Kidney (tissue), 14 donors: ENCODE measurements around the gene SHISAL1. TPM values are rescaled to one million over a fixed set of nuclear protein-coding genes. Genes with fewer than 3 reads are reported as not detected.

Source experiments
- DNase-seq, 5 donors: peaks; one replicate each; pipeline ENCODE4 v3.0.0-alpha.2; 2013 to 2020
- FAIRE-seq: peaks from 2 replicates; lab custom pipeline; 2012; peaks lifted over from hg19 to GRCh38; lab: Jason Lieb, UNC
- H3K27ac ChIP-seq, 2 donors: one replicate each; pipeline ENCODE4 v1.7.0; 2013; ENCODE audit warnings: low read depth in 2 of 2, low read length in 2 of 2, inconsistent platforms in 1 of 2
- H3K27me3 ChIP-seq: one replicate; pipeline ENCODE4 v1.7.1; 2013; ENCODE audit warnings: low read length, inconsistent platforms; ENCODE audit not compliant: control insufficient read depth, insufficient read depth
- H3K36me3 ChIP-seq, 3 donors: one replicate each; pipeline versions ENCODE4 v1.7.0 to v1.7.1; 2013; ENCODE audit warnings: low read length in 3 of 3, control low read depth in 1 of 3, inconsistent platforms in 1 of 3; ENCODE audit not compliant: insufficient read depth in 3 of 3, control insufficient read depth in 2 of 3
- H3K4me1 ChIP-seq, 3 donors: one replicate each; pipeline versions ENCODE4 v1.7.0 to v1.7.1; 2013; ENCODE audit warnings: low read length in 3 of 3, inconsistent platforms in 1 of 3, low read depth in 1 of 3; ENCODE audit not compliant: control insufficient read depth in 2 of 3, insufficient read depth in 2 of 3
- H3K4me3 ChIP-seq, 3 donors: one replicate each; pipeline versions ENCODE4 v1.7.0 to v1.8.1; 2013; ENCODE audit warnings: low read length in 3 of 3, control low read depth in 1 of 3, inconsistent platforms in 1 of 3
- H3K9ac ChIP-seq, 3 donors: one replicate each; pipeline versions ENCODE4 v1.7.0 to v1.7.1; 2013; ENCODE audit warnings: low read length in 3 of 3, control low read depth in 1 of 3, inconsistent platforms in 1 of 3
- H3K9me3 ChIP-seq, 3 donors: one replicate each; pipeline versions ENCODE4 v1.7.0 to v1.7.1; 2013; ENCODE audit warnings: low read length in 3 of 3, control low read depth in 1 of 3, inconsistent platforms in 1 of 3; ENCODE audit not compliant: control insufficient read depth in 2 of 3, insufficient read depth in 1 of 3
- CTCF ChIP-seq: IDR thresholded peaks from 3 replicates; pipeline ENCODE4 v1.5.1; 2012; ENCODE audit warnings: mild to moderate bottlenecking, moderate library complexity, borderline replicate concordance; ENCODE audit not compliant: insufficient read depth; ENCODE audit errors: extremely low read depth
- intact Hi-C: fragments of 100-400 bp; cut with DNase I; formaldehyde crosslinking; loops from one replicate; pipeline ENCODE4 v1.11.1; 2022
- polyA plus RNA-seq: library from polyadenylated mRNA; stranded (reverse); fragments of 350-450 nt; fragmentation: Illumina TruSeq; extraction: RNeasy Lipid Tissue Mini Kit (QIAGEN cat#74804); gene quantifications from one replicate; pipeline ENCODE4 v1.2.3, GENCODE V29; 2014; ENCODE audit warnings: low read depth, low replicate concordance; ENCODE audit not compliant: insufficient read depth
- total RNA-seq: library from RNA; stranded (reverse); fragmentation: NEBNext Ultra II Directional; extraction: Animal tissue kit (Norgen Biotek cat#: 25700); gene quantifications from one replicate; pipeline ENCODE4 v1.2.1, GENCODE V29; 2021
- donor health status: control.
- donor health status: control.
- donor health status: control.
- donor health status: control.
- donor health status: control.
- donor health status: DM: yes; HTN: yes; CAD: no.
- donor health status: Normal renal cell carcinoma (clear cell type).

Gene SHISAL1
- total and polyA plus RNA-seq, 2 donors from 2014 or later = 0.04 to 1.1 TPM

DNA sequence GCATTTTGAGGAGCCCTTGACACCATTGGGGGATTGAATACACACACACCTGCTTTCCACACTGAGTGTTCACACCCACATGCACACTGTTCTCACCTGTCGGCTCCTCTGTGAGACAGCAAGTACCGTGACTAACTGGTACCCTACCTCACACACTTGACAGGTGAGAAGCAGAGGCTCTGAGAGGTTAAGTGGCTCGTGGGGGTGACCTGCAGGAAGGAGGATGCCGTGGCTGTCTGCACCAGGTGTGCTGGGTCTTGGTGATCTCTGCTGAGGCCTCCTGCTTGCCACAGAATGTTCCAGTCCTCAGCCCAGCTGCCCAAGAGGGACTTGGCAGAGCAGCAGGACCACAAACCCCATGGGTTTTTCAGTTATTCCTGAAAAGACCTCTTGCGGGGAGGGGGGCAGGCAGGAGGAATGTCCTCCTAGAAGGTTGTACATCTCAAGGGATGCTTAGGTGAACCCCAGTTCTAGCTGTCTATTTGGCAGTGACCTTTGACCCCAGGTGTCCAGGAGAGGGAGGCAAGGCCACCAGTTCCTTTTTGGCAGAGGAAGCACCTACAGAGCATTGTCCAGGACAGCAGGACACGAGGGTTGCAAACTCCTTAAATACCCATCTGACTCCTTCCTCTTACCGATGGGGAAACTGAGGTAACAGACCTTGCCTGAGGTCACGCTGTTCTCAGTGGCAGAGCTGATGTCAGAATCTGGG is 66.0 kb downstream of the SHISAL1 start:
- Histone ChIP-seq H3K36me3 (no peaks in the 10 kb centered on the region), H3K27me3 (no peaks in the 10 kb centered on the region), H3K9ac (no peak overlapping the region), H3K9me3 (peaks cover 0 to 3% (median 0%) of the 10 kb centered on the region in 3 donors), H3K4me1 (no peaks in the 10 kb centered on the region), H3K4me3 (no peak overlapping the region), H3K27ac (no peak overlapping the region)
- DNase-seq = no peak
- intact Hi-C loops = no loop called here
- TF ChIP-seq CTCF = no peak
- no peak for FAIRE-seq

DNA sequence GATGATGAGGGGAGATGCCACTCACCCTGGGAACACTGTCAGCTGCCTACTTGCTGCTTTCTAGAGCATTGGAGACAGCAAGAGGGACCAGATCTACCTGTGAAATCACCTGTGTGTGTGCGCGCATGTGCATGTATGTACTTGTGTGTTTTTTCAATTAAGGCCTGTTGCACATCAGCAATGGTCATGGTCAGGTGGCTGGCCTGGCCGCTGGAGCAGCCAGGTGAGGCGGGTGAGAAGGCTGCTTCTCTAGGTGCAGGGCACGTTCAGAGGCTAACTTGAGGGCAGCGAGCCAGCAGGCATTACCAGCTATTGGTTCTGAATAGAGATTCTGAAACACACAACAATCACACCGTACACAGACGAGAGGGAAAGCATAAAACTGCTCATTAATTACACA is 66.9 kb downstream of the SHISAL1 start:
- FAIRE-seq = no peak
- no peak overlapping the region for H3K4me3 ChIP-seq

DNA sequence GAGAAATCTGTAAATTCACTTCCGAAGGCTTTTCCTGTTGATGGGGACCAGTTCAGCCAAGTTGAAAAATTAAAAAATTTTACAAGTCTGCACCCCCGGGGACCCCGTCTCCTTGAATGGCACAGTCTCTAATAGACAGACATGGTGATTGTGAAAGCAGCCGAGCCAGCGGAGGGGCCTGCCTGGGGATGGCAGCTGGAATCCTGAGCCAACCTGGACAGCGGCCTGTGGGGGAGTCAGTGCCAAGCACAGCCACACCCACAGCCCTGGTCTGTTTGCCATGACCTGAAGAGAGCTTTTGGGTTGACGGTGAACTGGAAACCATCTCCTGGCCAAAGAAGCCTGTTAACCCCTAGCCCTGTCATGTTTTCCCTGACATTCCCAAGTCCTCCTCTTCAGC is 67.3 kb downstream of the SHISAL1 start:
- intact Hi-C loops = no loop called here

More for the DNA sequence above, 66.9 kb downstream of the SHISAL1 start:
- H3K4me1 ChIP-seq = no peaks in the 10 kb centered on the region
- peak in 1 of 5 donors; percentile 24 for DNase-seq
- intact Hi-C loops = no loop called here
- H3K36me3 ChIP-seq = no peaks in the 10 kb centered on the region
- no peak for TF ChIP-seq CTCF
- H3K9ac ChIP-seq = no peak overlapping the region
- H3K27me3 ChIP-seq = no peaks in the 10 kb centered on the region
- H3K27ac ChIP-seq = no peak overlapping the region
- peaks cover 0 to 3% (median 0%) of the 10 kb centered on the region in 3 donors for H3K9me3 ChIP-seq

More for the DNA sequence above, 67.3 kb downstream of the SHISAL1 start:
- H3K27ac ChIP-seq = no peak overlapping the region
- FAIRE-seq (no peak), DNase-seq (no peak)
- no peaks in the 10 kb centered on the region for H3K27me3 ChIP-seq
- H3K36me3 ChIP-seq = no peaks in the 10 kb centered on the region
- H3K9ac ChIP-seq = no peak overlapping the region
- no peak for TF ChIP-seq CTCF
- no peak overlapping the region for H3K4me3 ChIP-seq
- no peaks in the 10 kb centered on the region for H3K4me1 ChIP-seq
- H3K9me3 ChIP-seq = peaks cover 0 to 3% (median 0%) of the 10 kb centered on the region in 3 donors
